ENCODE results near the gene PHETA1. TPM values are rescaled to one million over a fixed set of nuclear protein-coding genes. Genes with fewer than 3 reads are reported as not detected.
"Not testable (repeated sequence)": the region's sequence is repeated elsewhere in the genome, so short reads cannot be mapped to it uniquely, and the experiment has no call there.

The PHETA1 gene
- total RNA-seq, 3 donors from 2014 or later: 6.6 to 10.9 (median 10.2) TPM

- H3K4me3 ChIP-seq: no peak overlapping the region
- no peaks in the 10 kb centered on the region for H3K27me3 ChIP-seq
- no peak for DNase-seq (ENCODE audit: low spot score in 2 of 2)
- H3K36me3 ChIP-seq: no peaks in the 10 kb centered on the region
- H3K9me3 ChIP-seq: peaks cover 0 to 3% of the 10 kb centered on the region in 2 donors
- intact Hi-C loops (cut with DNase I; ENCODE audit: low total_unique reads): no loop called here
- TF ChIP-seq POLR2AphosphoS5 (IDR thresholded peaks at IDR 0.05): no peak
- TF ChIP-seq POLR2A (IDR thresholded peaks at IDR 0.05): no peak
- TF ChIP-seq CTCF (IDR thresholded peaks at IDR 0.05): no peak
- no peaks in the 10 kb centered on the region for H3K4me1 ChIP-seq
- no peak overlapping the region for H3K27ac ChIP-seq
Observed at GRCh38 chr12:111341426-111342065, 27.3 kb downstream of the PHETA1 start.

DNA sequence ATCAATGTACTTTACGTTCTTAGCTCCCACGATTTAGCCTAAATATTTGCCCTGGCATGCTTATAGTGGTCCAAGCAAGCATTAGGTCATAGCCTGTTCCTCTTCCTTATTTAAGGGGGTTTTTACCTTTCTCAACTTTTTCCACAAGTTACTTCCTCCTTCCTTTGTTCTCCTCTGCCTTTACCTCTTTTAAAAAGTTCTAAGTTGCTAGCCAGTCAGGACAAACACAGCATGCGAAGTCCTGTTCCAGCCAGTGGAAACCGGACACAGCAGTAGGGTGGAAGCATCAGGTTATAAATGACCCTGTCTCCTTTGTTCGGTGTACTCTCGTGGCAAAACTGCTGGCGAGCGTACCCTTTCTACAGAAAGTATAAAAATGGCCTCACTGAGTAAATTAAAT lies 28.2 kb downstream of the PHETA1 start:
- DNase-seq (ENCODE audit: low spot score in 2 of 2); intact Hi-C loops (cut with DNase I; ENCODE audit: low total_unique reads): not testable (repeated sequence)

DNA sequence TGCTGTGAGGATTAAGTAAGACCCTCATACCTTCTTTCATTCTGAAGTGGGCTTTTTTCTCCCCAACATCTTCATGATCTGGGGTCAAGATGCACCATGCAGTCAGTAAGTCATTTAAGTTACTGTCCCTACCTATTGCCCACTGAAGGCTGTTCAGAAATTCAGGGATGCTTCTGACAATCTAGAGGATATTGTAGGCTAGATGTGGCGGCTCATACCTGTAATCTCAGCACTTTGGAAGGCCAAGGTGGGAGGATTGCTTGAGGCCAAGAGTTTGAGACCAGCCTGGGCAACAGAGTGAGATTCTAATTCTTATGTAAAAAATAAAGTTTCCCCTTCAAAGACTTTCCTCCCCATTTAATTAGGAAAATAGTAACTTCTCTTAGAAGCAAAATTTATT lies 28.7 kb downstream of the PHETA1 start:
- intact Hi-C loops (cut with DNase I; ENCODE audit: low total_unique reads): no loop called here
- no peak for TF ChIP-seq CTCF (IDR thresholded peaks at IDR 0.05)
- TF ChIP-seq POLR2AphosphoS5 (IDR thresholded peaks at IDR 0.05): no peak
- TF ChIP-seq POLR2A (IDR thresholded peaks at IDR 0.05): no peak
- Histone ChIP-seq H3K9me3 (peaks cover 0 to 3% of the 10 kb centered on the region in 2 donors), H3K36me3 (no peaks in the 10 kb centered on the region), H3K4me3 (no peak overlapping the region), H3K27me3 (no peaks in the 10 kb centered on the region), H3K27ac (no peak overlapping the region), H3K4me1 (no peaks in the 10 kb centered on the region)
- no peak for DNase-seq (ENCODE audit: low spot score in 2 of 2)

More for the DNA sequence above, 28.2 kb downstream of the PHETA1 start:
- H3K9me3 ChIP-seq, H3K4me3 ChIP-seq, H3K36me3 ChIP-seq, H3K27ac ChIP-seq, H3K4me1 ChIP-seq, H3K27me3 ChIP-seq: not testable (repeated sequence)

- intact Hi-C loops (cut with DNase I; ENCODE audit: low total_unique reads): no loop called here
Observed at GRCh38 chr12:111339321-111339938, 29.5 kb downstream of the PHETA1 start.

GRCh38 chr12:111338096-111338495 lies 30.8 kb downstream of the PHETA1 start:
- intact Hi-C loops (cut with DNase I; ENCODE audit: low total_unique reads): no loop called here
- Histone ChIP-seq H3K4me3 (no peak overlapping the region), H3K27ac (no peak overlapping the region), H3K4me1 (no peaks in the 10 kb centered on the region), H3K9me3 (peaks cover 0 to 3% of the 10 kb centered on the region in 2 donors), H3K36me3 (no peaks in the 10 kb centered on the region), H3K27me3 (no peaks in the 10 kb centered on the region)
- no peak for TF ChIP-seq POLR2AphosphoS5 (IDR thresholded peaks at IDR 0.05)
- TF ChIP-seq POLR2A (IDR thresholded peaks at IDR 0.05): no peak
- TF ChIP-seq CTCF (IDR thresholded peaks at IDR 0.05): no peak
- DNase-seq (ENCODE audit: low spot score in 2 of 2): no peak

More at GRCh38 chr12:111339321-111339938, 29.5 kb downstream of the PHETA1 start:
- DNase-seq (ENCODE audit: low spot score in 2 of 2): no peak
- peaks cover 0 to 3% of the 10 kb centered on the region in 2 donors for H3K9me3 ChIP-seq
- no peak overlapping the region for H3K27ac ChIP-seq
- no peak overlapping the region for H3K4me3 ChIP-seq
- no peaks in the 10 kb centered on the region for H3K27me3 ChIP-seq
- no peaks in the 10 kb centered on the region for H3K36me3 ChIP-seq
- TF ChIP-seq POLR2A (IDR thresholded peaks at IDR 0.05) (no peak), POLR2AphosphoS5 (IDR thresholded peaks at IDR 0.05) (no peak), CTCF (IDR thresholded peaks at IDR 0.05) (no peak)
- no peaks in the 10 kb centered on the region for H3K4me1 ChIP-seq
